ENCODE data around the gene PLCL1.
"Not testable (repeated sequence)": the region's sequence is repeated elsewhere in the genome, so short reads cannot be mapped to it uniquely, and the experiment has no call there.

PLCL1 gene

DNA sequence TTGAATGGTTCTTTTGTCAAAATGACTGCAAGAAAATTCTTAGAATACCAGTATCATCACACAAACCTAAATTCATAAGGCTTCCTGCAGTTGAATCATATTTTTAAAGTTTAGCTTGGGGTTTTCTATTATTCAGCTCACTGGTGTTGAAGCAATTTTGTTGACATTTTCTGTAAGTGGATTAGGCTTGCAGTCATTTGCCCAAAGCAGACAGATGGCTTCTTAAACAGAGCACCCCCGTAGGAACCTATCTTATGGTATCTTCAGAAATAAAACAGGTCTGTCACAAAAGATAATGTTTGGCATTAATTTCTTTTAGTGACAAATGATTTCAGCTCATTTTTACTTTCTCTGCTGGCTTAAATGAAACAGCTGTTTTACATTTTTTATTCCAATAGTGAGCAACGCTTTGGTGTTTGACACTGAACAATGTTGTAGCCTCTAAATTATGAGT lies 331.1 kb downstream of the PLCL1 start:
- DNase-seq, result no peak

- no peak for DNase-seq
Observed at GRCh38 chr2:198136142-198136541, 331.7 kb downstream of the PLCL1 start.

GRCh38 chr2:198137733-198138132 lies 333.3 kb downstream of the PLCL1 start:
- no peak for DNase-seq

GRCh38 chr2:198141726-198142125 lies 337.3 kb downstream of the PLCL1 start:
- DNase-seq, result no peak

GRCh38 chr2:198143156-198143555 lies 338.8 kb downstream of the PLCL1 start:
- no peak for DNase-seq

- DNase-seq, result no peak
Observed at GRCh38 chr2:198143793-198144192, 339.4 kb downstream of the PLCL1 start.

GRCh38 chr2:198144660-198145059 lies 340.3 kb downstream of the PLCL1 start:
- no peak for DNase-seq

DNA sequence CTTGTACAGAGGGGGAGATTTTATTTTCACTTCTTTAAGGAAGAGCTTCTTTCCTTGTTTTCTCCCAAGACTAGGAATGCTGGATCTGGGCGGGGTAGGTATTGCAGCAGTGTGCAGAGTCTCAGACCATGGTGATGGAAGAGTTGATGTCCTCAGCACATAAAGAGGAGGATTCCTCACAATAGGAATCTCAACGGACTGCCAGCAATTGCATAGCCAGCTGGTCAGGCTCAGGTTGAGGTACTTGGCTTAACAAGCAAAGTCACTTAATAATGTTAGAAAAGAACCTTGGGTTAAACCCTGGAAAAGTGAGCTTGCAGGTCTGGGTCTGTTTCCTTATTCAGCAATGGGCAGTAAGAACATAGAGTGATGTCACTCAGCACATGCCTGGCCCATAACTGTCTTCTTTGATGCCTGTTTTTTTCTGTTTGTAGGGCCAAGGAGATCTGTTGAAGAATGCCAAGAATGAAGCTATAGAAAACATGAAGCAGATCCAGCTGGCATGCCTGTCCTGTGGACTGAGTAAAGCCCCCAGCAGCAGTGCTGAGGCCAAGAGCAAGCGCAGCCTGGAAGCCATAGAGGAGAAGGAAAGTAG lies 342.1 kb downstream of the PLCL1 start:
- DNase-seq, result no peak

DNA sequence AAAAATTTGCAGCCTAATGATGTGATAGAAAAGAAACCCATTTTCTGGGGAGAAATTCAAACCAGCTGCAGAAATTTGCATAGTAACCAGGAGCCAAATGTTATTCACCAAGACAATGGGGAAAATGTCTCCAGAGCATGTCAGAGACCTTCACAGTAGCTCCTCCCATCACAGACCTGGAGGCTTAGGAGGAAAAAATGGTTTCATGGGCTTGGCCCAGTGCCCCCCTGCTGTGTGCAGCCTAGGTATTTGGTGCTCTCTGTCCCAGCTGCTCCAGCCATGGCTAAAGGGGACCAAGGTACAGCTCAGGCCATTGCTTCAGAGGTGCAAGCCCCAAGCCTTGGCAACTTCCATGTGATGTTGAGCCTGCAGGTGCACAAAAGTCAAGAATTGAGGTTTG lies 352.9 kb downstream of the PLCL1 start:
- no peak for DNase-seq

DNA sequence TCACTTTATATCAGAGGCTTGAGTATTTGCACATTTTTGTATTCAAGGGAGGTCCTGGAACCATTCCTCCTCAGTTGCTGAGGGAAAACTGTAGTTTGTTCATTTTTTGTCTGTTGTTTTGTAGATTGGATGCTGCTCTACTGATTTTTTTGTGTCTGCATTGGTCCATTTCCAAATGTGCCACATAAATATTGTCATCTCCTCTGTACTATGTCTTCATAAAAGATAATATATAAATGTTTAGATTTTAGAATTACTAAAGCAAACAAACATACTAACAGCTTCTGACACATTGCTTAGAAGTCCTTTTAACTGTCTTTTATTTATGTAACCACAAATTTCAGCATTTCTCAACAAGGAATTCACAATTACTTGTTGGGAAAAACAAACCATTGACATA lies 356.8 kb downstream of the PLCL1 start:
- DNase-seq, result no peak

- DNase-seq, result no peak
Observed at GRCh38 chr2:198162276-198162675, 357.9 kb downstream of the PLCL1 start.

DNA sequence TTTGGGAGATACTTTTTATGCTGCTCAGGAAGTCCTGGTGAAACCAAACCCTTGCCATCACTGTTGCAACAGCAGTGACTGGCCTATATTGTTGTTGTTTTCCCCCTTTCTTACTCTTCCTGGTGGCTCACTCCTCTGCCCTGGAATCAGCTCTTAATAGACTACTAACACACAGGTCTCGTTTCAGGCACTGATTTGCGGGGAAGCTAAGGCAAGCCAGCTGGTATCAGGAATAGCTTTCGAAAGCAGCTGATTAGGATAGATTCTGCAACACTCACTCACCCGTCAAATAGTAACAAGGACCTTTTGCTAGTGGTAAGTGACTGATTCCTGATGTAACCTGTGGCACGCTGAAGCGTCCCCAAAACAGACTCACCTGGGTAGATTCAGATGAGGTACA lies 360.4 kb downstream of the PLCL1 start:
- no peak for DNase-seq

- no peak for DNase-seq
Observed at GRCh38 chr2:198165289-198165688, 360.9 kb downstream of the PLCL1 start.

GRCh38 chr2:198167346-198167745 lies 363.0 kb downstream of the PLCL1 start:
- DNase-seq, result no peak

- DNase-seq, result no peak
Observed at GRCh38 chr2:198168651-198169050, 364.3 kb downstream of the PLCL1 start.

DNA sequence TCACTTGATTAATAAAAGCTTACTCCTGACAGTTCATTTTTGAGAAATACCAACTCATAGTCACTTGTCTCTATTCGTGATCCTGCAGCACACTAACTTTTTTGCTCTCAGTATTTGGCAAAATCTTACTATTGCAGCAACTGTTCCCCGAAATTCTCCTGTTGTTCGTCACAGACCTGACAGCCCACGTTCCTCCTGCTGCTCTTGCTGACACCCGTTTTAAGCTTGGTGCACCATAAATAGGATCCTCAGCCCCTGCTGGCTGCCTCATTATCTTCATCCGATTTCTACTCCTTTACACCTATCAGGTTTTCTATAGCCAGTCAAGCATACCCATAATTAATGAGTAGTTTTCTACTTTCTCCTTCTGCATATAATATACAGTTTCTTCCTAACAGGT lies 368.8 kb downstream of the PLCL1 start:
- no peak for DNase-seq

- DNase-seq, result no peak
Observed at GRCh38 chr2:198173864-198174263, 369.5 kb downstream of the PLCL1 start.

GRCh38 chr2:198175271-198175670 lies 370.9 kb downstream of the PLCL1 start:
- no peak for DNase-seq

DNA sequence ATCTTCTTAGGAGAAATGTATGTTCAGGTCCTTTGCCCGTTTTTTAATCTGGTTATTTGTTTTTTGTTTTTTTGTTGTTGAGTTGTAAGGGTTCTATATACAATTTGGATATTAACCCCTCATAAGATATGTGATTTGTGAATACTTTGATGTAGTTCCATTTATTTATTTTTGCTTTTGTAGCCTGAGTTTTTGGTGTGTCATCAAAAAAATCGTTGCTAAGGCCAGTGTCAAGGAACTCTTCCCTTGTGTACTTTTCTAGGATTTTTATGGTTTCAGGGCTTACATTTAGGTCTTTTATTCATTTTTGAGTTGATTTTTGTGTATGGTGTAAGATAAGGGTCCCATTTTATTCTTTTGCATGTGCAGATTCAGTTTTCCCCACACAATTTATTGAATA lies 372.6 kb downstream of the PLCL1 start:
- DNase-seq, result no peak

DNA sequence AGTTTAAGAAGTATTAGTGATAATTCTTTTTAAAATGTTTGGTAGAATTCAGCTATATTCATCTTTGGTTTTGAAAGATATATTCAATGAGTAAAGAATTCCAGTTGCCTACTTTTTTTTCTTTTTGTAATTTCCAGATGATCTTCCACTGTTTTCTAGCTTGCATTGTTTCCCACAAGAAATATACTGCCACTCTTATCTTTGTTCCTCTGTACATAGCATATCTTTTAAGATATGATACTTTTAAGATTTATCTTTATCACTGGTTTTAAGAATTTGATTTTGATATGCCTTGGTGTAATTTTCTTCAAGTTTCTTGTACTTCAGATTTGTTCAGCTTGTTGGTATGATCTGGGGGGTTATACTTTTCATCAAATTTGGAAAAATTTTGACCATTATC lies 374.4 kb downstream of the PLCL1 start:
- no peak for DNase-seq

DNA sequence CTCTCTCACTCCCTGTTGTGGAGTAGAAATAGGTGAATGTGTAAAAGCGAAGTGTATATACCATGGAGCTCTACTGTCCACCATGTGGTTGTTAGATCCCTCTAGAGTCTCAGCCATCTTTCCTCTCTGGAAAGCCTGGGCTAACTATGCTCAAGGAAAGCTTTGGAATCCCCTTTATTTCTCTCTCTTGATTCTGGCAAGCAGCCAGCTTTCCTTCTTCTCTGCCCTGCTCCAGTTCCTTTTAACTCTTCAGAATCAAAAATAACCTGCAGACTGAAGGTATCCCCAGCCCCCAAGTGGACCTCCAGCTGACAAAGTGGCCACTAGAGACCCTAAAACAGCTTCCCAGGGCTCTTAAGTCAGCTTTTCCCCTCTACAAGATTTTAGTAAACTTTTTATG lies 381.9 kb downstream of the PLCL1 start:
- no peak for DNase-seq

- DNase-seq, result no peak
Observed at GRCh38 chr2:198187841-198188240, 383.4 kb downstream of the PLCL1 start.

DNA sequence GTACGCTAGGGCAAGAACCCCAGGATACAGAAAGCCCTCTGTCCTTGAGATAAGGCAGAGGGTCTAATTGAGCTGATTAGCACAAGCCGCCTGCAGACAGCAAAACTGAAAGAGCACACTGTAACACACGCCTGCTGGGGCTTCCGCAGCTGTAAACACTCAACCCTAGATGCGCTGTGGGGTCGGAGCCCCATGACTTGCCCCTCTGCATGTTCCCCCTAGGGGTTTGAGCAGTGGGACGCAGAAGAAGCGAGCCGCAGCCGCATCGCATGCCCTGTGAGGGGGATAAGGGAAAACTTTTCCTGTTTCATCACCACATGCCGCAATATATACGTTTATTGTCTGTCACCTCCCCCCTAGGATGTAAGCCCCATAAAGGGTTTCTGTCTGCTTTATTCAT lies 384.6 kb downstream of the PLCL1 start:
- DNase-seq, result no peak

GRCh38 chr2:198191651-198192050 lies 387.3 kb downstream of the PLCL1 start:
- no peak for DNase-seq

GRCh38 chr2:198196556-198196955 lies 392.2 kb downstream of the PLCL1 start:
- not testable (repeated sequence) for DNase-seq

All from activated gamma-delta T cell (primary cell).